ENCODE results near the gene FGFBP1. TPM values are rescaled to one million over a fixed set of nuclear protein-coding genes. Genes with fewer than 3 reads are reported as not detected.

The FGFBP1 gene
- 100 to 1,000 TPM; 178 to 533 TPM for polyA plus RNA-seq

DNA sequence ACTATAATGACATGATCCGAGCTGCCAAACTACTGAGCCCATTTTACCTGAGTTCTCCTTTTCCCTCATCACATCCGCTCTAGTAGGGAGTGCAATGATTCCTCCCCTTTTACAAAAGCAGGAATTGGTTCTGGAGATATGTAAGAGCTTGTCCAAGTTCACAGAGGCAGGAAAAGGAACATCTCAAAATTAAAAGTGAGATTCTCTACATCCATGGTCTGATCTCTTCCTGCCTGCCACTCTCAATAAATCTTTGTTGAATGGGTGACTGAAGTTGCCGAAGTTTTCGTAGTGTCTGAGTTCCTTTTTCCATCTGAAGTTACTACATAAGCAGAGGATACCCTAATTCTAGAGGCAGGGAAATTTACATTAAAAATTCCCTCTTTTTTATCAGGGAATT is at the start of gene FGFBP1:
FGFBP1 (minus strand) TSS at position 101 of the 400 bp plus-strand sequence. CDS start 2,108 bp downstream, outside the sequence.
- Histone ChIP-seq H3K9me3 (ENCODE audit: control insufficient read depth in 2 of 2, insufficient read depth in 1 of 2, low read depth in 1 of 2, low read length in 1 of 2) (peaks cover 0 to 2% of the 10 kb centered on the region in 2 donors), H3K36me3 (ENCODE audit: control insufficient read depth in 2 of 2, insufficient read depth in 2 of 2, low read length in 1 of 2) (no peaks in the 10 kb centered on the region), H3K4me3 (ENCODE audit: low read depth in 1 of 2, low read length in 2 of 2) (peak within 1 kb of the TSS; percentile 64 to 72), H3K4me1 (ENCODE audit: control insufficient read depth in 2 of 2, insufficient read depth in 2 of 2, low read length in 1 of 2) (no peaks in the 10 kb centered on the region), H3K27ac (ENCODE audit: low read depth in 2 of 2, low read length in 1 of 2) (peak within 1 kb of the TSS; percentile 75 to 89), H3K27me3 (ENCODE audit: control insufficient read depth in 1 of 2, insufficient read depth in 2 of 2, low read length in 2 of 2) (no peaks in the 10 kb centered on the region)
- 44 to 48% methylated on average over 4 of the region's 4 CpGs for WGBS, 2 donors

DNA sequence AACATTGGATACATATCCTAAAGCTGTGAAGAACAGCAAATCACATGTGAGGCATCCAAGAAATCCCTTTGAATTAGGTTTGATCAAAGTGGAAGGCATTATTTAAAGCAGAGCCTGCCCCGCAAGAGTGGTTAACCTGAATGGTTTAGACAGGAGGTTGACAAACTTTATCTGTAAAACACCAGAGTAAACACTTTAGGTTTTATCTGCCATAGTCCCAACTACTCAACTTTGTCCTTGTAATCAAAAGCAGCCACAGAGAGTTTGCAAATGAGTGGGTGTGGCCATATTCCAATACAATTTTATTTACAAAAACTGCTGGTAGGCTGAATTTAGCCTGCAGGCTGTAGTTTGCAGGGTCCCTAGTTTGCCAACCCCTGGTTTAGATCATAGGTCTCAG is 49.7 kb upstream of the FGFBP1 start:
- H3K27me3 ChIP-seq (ENCODE audit: control insufficient read depth in 1 of 2, insufficient read depth in 2 of 2, low read length in 2 of 2), result no peaks in the 10 kb centered on the region
- no peaks in the 10 kb centered on the region for H3K4me1 ChIP-seq (ENCODE audit: control insufficient read depth in 2 of 2, insufficient read depth in 2 of 2, low read length in 1 of 2)
- no peak overlapping the region for H3K27ac ChIP-seq (ENCODE audit: low read depth in 2 of 2, low read length in 1 of 2)
- no peaks in the 10 kb centered on the region for H3K9me3 ChIP-seq (ENCODE audit: control insufficient read depth in 2 of 2, insufficient read depth in 1 of 2, low read depth in 1 of 2, low read length in 1 of 2)
- 68 to 84% methylated on average over 1 of the region's 1 CpG for WGBS, 2 donors
- no peak overlapping the region for H3K4me3 ChIP-seq (ENCODE audit: low read depth in 1 of 2, low read length in 2 of 2)
- H3K36me3 ChIP-seq (ENCODE audit: control insufficient read depth in 2 of 2, insufficient read depth in 2 of 2, low read length in 1 of 2), result no peaks in the 10 kb centered on the region

DNA sequence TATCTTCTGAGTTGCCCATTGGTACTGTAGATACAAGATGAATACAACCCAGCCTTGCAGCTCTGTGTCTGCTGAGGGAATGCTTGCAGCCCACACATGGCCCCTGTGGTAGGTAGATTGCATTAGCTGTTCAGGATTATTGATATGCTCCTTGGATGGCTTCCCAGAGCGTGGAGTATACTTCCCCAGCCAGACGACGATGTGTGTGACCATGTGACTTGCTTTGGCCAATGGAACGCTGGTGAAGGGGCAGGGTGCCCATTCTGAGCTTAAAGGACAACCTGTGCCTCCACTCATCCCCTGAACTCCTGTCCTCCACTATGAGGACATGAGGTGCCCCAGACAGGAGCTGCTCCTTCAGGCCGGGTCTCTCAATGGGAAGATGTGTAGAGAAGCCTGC is 48.4 kb upstream of the FGFBP1 start:
- Histone ChIP-seq H3K27me3 (ENCODE audit: control insufficient read depth in 1 of 2, insufficient read depth in 2 of 2, low read length in 2 of 2) (no peaks in the 10 kb centered on the region), H3K9me3 (ENCODE audit: control insufficient read depth in 2 of 2, insufficient read depth in 1 of 2, low read depth in 1 of 2, low read length in 1 of 2) (no peaks in the 10 kb centered on the region), H3K27ac (ENCODE audit: low read depth in 2 of 2, low read length in 1 of 2) (no peak overlapping the region), H3K4me3 (ENCODE audit: low read depth in 1 of 2, low read length in 2 of 2) (no peak overlapping the region), H3K36me3 (ENCODE audit: control insufficient read depth in 2 of 2, insufficient read depth in 2 of 2, low read length in 1 of 2) (no peaks in the 10 kb centered on the region), H3K4me1 (ENCODE audit: control insufficient read depth in 2 of 2, insufficient read depth in 2 of 2, low read length in 1 of 2) (no peaks in the 10 kb centered on the region)
- 68 to 72% methylated on average over 5 of the region's 5 CpGs for WGBS, 2 donors

DNA sequence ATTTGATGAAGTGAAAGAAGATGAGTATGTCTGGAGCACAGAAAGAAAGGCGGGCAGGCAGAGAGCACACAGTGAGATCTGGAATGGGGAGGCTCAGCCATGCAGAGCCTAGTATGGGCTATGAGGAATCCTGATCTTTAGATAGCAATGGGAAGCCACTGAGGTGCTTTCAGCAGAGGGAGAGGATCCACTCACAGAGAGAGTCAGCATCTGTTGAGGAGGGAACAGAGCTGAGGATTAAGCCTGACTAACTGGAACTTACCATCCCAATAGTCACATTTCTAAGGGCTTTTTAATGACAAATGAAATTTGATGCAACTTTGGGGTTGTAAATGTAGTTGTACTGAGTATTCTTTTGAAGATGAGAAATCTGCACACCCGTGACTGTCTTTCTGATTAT is 45.1 kb upstream of the FGFBP1 start:
- Histone ChIP-seq H3K36me3 (ENCODE audit: control insufficient read depth in 2 of 2, insufficient read depth in 2 of 2, low read length in 1 of 2) (no peaks in the 10 kb centered on the region), H3K4me1 (ENCODE audit: control insufficient read depth in 2 of 2, insufficient read depth in 2 of 2, low read length in 1 of 2) (no peaks in the 10 kb centered on the region), H3K9me3 (ENCODE audit: control insufficient read depth in 2 of 2, insufficient read depth in 1 of 2, low read depth in 1 of 2, low read length in 1 of 2) (no peaks in the 10 kb centered on the region), H3K27me3 (ENCODE audit: control insufficient read depth in 1 of 2, insufficient read depth in 2 of 2, low read length in 2 of 2) (no peaks in the 10 kb centered on the region), H3K4me3 (ENCODE audit: low read depth in 1 of 2, low read length in 2 of 2) (no peak overlapping the region), H3K27ac (ENCODE audit: low read depth in 2 of 2, low read length in 1 of 2) (no peak overlapping the region)
- WGBS, 2 donors, result 77 to 80% methylated on average over 2 of the region's 2 CpGs

DNA sequence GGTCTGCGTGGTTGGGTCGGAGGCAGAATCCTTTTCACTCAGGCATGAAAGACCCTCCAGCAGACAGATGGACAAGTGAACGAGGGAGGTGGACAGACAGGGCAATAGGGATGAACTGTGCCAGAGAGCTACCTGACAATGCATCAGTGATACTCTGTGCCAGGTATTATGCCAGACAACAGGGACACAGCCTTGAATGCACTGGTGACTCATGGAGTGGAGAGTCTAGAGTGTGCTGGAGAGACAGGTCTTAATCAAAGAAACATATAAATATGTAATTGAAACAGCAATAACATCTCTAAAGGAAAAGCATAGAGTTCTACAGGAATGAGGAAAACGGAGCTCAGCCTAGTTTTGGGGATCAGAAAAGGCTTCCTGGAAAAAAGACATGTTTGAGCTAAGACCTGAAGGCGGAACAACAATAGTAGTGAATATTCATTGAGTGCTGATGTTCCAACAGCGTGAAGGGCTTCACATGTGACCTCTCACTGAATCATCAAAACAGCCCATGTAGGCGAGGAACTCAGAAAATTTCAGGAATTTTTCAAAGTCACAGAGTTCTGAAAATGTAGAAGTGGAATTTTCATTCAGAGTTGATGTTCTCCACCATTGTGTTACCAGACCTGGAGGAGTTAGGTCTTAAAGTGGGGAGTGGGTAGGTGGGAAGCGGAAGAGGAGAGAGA is 44.4 kb upstream of the FGFBP1 start:
- no peak overlapping the region for H3K4me3 ChIP-seq (ENCODE audit: low read depth in 1 of 2, low read length in 2 of 2)
- 84 to 86% methylated on average over 8 of the region's 8 CpGs for WGBS, 2 donors
- no peaks in the 10 kb centered on the region for H3K4me1 ChIP-seq (ENCODE audit: control insufficient read depth in 2 of 2, insufficient read depth in 2 of 2, low read length in 1 of 2)
- no peak overlapping the region for H3K27ac ChIP-seq (ENCODE audit: low read depth in 2 of 2, low read length in 1 of 2)
- H3K9me3 ChIP-seq (ENCODE audit: control insufficient read depth in 2 of 2, insufficient read depth in 1 of 2, low read depth in 1 of 2, low read length in 1 of 2), result no peaks in the 10 kb centered on the region
- H3K36me3 ChIP-seq (ENCODE audit: control insufficient read depth in 2 of 2, insufficient read depth in 2 of 2, low read length in 1 of 2), result no peaks in the 10 kb centered on the region
- no peaks in the 10 kb centered on the region for H3K27me3 ChIP-seq (ENCODE audit: control insufficient read depth in 1 of 2, insufficient read depth in 2 of 2, low read length in 2 of 2)

DNA sequence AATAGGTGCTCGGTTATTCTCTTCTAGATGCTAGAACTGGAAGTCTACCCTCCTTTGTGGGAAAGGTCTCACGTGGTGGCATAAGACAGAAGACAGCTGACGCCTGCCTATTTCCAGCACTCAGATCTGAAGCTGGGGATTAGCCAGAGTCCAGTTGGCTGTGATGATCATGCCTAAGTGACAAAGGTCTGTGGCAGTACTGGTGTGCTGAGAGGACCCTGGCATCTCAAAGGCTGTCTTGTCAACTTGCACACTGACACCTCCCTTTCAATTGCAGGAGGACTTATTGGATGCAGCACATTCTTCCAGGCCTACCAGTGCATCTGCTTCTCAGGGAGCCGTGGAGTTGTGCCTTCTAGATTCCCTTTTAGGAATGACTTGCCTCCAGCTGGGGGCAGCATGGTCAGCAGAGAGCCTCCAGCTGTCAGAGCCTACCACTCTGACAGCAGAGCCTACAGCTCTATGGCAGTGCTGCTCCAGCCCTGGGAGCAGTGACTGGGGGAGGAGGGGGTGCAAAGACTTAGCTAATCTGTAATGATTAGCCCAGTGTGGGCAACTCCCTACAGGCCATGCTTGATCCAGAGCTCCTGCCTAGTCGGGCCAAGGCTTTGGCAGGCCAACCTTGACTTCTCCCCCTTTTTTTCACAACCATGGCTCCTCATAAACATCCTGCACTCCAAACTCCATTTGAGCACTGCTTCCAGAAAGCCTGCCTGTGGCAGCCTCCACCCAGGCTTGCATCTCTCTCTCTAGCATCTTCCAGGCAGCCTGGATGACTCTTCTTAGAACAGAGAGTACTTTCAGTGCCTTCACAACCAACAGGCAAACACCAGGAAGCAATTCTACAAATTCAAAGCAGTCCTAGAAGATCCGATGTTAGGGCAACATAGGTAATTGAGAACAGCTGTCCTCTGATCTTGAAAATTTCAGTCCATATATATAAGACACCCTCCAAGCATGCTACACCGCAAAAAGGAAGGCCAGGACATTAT is 38.2 kb upstream of the FGFBP1 start:
- no peaks in the 10 kb centered on the region for H3K36me3 ChIP-seq (ENCODE audit: control insufficient read depth in 2 of 2, insufficient read depth in 2 of 2, low read length in 1 of 2)
- no peaks in the 10 kb centered on the region for H3K4me1 ChIP-seq (ENCODE audit: control insufficient read depth in 2 of 2, insufficient read depth in 2 of 2, low read length in 1 of 2)
- no peaks in the 10 kb centered on the region for H3K27me3 ChIP-seq (ENCODE audit: control insufficient read depth in 1 of 2, insufficient read depth in 2 of 2, low read length in 2 of 2)
- no peak overlapping the region for H3K27ac ChIP-seq (ENCODE audit: low read depth in 2 of 2, low read length in 1 of 2)
- no peak overlapping the region for H3K4me3 ChIP-seq (ENCODE audit: low read depth in 1 of 2, low read length in 2 of 2)
- WGBS, 2 donors, result 79% methylated on average over 7 of the region's 7 CpGs
- H3K9me3 ChIP-seq (ENCODE audit: control insufficient read depth in 2 of 2, insufficient read depth in 1 of 2, low read depth in 1 of 2, low read length in 1 of 2), result no peaks in the 10 kb centered on the region

DNA sequence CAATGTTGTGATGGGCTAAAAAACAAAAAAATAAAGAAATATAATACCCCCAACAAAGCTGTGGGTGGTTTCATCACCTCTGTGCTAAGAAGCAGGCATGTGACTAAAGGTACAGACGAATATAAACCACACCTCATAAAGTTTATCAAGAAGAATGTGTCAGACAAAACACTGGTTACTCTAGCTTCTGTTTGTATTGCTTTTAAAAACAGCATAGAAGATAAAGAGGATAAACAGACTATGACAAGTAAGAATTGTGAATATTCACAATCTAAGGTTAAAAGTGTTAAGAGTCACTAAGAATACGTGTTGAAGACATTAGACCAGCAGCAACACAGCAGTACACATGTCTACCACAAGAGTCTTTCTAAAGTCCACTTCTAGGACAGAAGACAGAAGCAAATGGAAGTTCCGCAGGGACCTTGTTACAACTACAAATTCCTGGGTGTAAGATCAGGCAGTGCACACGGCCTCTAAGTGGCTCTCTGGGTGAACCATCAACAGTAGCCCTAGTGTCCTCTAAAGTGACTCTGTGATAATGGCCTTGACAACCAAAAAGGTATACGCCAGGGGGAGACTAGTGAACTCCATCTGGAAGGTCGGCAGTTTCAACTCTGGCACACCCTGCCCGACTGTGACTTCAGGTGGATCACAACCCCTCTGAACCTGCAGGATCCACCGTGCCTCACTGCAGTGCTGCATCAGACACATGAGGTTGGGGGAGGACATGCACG is 32.7 kb upstream of the FGFBP1 start:
- Histone ChIP-seq H3K4me3 (ENCODE audit: low read depth in 1 of 2, low read length in 2 of 2) (no peak overlapping the region), H3K27me3 (ENCODE audit: control insufficient read depth in 1 of 2, insufficient read depth in 2 of 2, low read length in 2 of 2) (no peaks in the 10 kb centered on the region), H3K27ac (ENCODE audit: low read depth in 2 of 2, low read length in 1 of 2) (no peak overlapping the region), H3K4me1 (ENCODE audit: control insufficient read depth in 2 of 2, insufficient read depth in 2 of 2, low read length in 1 of 2) (no peaks in the 10 kb centered on the region), H3K9me3 (ENCODE audit: control insufficient read depth in 2 of 2, insufficient read depth in 1 of 2, low read depth in 1 of 2, low read length in 1 of 2) (peaks cover 0 to 3% of the 10 kb centered on the region in 2 donors), H3K36me3 (ENCODE audit: control insufficient read depth in 2 of 2, insufficient read depth in 2 of 2, low read length in 1 of 2) (no peaks in the 10 kb centered on the region)
- 84% methylated on average over 9 of the region's 9 CpGs for WGBS, 2 donors

DNA sequence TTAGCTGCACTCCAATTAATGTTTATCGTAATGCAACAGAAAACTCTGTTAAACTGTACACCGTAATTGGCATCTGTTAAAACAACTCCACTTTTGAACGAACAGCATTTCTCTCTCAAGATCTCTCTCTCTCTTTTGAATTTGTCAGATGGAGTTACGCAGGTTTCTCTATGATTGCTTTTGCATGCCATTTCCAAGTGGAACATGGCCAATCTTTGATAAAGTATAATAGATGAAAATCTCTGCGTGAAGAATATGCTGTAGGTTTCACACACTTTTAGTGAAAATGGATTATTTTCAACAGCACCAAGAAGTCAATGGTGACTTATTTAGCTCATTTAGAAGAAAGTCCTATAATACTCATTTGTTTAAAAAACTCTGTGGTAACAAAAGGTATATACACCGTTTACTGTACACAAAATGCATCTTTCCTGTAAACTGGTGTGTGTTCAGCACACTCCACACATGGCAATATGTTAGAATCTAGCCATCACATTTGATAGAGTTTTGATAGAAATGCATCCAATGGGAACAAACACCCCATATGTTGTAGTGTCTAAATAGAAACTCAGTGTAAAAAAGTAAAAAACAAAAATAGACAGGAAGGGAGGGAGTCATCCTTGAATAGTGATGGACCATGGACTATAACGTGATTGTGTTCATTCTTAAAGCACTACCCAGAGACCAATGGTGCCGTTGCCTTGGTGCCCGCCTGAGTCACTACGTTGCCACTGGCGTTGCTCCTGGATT is 30.2 kb upstream of the FGFBP1 start:
- H3K27me3 ChIP-seq (ENCODE audit: control insufficient read depth in 1 of 2, insufficient read depth in 2 of 2, low read length in 2 of 2), result no peaks in the 10 kb centered on the region
- 80 to 83% methylated on average over 11 of the region's 11 CpGs for WGBS, 2 donors

DNA sequence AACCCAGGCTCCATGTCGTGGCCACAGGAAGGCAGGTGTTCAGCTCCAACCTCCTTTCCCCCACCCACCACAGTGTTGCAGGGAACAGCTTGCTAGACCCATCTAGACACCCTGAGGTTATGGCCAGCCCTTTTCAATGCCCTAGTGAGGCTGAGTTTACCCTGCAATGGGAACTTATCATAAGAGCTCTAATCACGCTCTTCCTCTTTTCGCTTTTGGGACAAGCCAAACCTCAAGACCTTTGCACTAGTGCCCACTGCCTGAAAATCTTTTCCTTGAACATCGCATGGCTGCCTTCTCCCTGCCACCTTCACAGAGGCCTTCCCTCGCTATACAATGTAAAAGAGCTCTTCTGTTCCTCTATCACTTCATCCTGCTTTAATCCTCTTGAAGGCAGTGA is 26.8 kb upstream of the FGFBP1 start:
- H3K36me3 ChIP-seq (ENCODE audit: control insufficient read depth in 2 of 2, insufficient read depth in 2 of 2, low read length in 1 of 2), result no peaks in the 10 kb centered on the region
- H3K4me1 ChIP-seq (ENCODE audit: control insufficient read depth in 2 of 2, insufficient read depth in 2 of 2, low read length in 1 of 2), result no peaks in the 10 kb centered on the region
- H3K9me3 ChIP-seq (ENCODE audit: control insufficient read depth in 2 of 2, insufficient read depth in 1 of 2, low read depth in 1 of 2, low read length in 1 of 2), result no peaks in the 10 kb centered on the region
- H3K27ac ChIP-seq (ENCODE audit: low read depth in 2 of 2, low read length in 1 of 2), result no peak overlapping the region
- 85% methylated on average over 5 of the region's 5 CpGs for WGBS, 2 donors
- H3K27me3 ChIP-seq (ENCODE audit: control insufficient read depth in 1 of 2, insufficient read depth in 2 of 2, low read length in 2 of 2), result no peaks in the 10 kb centered on the region
- H3K4me3 ChIP-seq (ENCODE audit: low read depth in 1 of 2, low read length in 2 of 2), result no peak overlapping the region

More for the DNA sequence above, 30.2 kb upstream of the FGFBP1 start:
- Histone ChIP-seq H3K4me1 (ENCODE audit: control insufficient read depth in 2 of 2, insufficient read depth in 2 of 2, low read length in 1 of 2) (no peaks in the 10 kb centered on the region), H3K9me3 (ENCODE audit: control insufficient read depth in 2 of 2, insufficient read depth in 1 of 2, low read depth in 1 of 2, low read length in 1 of 2) (peaks cover 0 to 3% of the 10 kb centered on the region in 2 donors), H3K4me3 (ENCODE audit: low read depth in 1 of 2, low read length in 2 of 2) (no peak overlapping the region), H3K27ac (ENCODE audit: low read depth in 2 of 2, low read length in 1 of 2) (no peak overlapping the region), H3K36me3 (ENCODE audit: control insufficient read depth in 2 of 2, insufficient read depth in 2 of 2, low read length in 1 of 2) (no peaks in the 10 kb centered on the region)
